Stimulated activated CD8-positive, alpha-beta memory T cell treated with anti-CD3 and anti-CD28 coated beads, Interleukin-12 subunit alpha, Interleukin-12 subunit beta, amount 100 ng/mL, for 4 hours (primary cell): Measurements from ENCODE around the gene FAM171A2.
"Not testable (repeated sequence)": the region's sequence is repeated elsewhere in the genome, so short reads cannot be mapped to it uniquely, and the experiment has no call there.

Experiments used
- DNase-seq: peaks from one replicate; pipeline ENCODE4 v3.0.0-alpha.2; 2020; ENCODE audit warnings: low read depth

Gene FAM171A2

GRCh38 chr17:44345454-44346026, 18.1 kb downstream of the FAM171A2 start:
- no peak for DNase-seq

DNA sequence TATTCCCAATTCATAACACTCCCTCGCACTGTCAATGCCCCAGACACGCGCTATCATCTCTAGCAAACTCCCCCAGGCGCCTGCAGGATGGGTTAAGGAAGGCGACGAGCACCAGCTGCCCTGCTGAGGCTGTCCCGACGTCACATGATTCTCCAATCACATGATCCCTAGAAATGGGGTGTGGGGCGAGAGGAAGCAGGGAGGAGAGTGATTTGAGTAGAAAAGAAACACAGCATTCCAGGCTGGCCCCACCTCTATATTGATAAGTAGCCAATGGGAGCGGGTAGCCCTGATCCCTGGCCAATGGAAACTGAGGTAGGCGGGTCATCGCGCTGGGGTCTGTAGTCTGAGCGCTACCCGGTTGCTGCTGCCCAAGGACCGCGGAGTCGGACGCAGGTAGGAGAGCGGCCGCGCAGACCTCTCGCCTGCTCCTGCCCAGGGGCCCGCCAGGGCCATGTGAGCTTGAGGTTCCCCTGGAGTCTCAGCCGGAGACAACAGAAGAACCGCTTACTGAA, 18.7 kb downstream of the FAM171A2 start, which contains the start of gene GRN:
TSS of gene GRN (plus strand) at position 364 of the 515 bp plus-strand sequence. CDS start 3,863 bp downstream, outside the sequence.
- DNase-seq: peak; percentile 63

DNA sequence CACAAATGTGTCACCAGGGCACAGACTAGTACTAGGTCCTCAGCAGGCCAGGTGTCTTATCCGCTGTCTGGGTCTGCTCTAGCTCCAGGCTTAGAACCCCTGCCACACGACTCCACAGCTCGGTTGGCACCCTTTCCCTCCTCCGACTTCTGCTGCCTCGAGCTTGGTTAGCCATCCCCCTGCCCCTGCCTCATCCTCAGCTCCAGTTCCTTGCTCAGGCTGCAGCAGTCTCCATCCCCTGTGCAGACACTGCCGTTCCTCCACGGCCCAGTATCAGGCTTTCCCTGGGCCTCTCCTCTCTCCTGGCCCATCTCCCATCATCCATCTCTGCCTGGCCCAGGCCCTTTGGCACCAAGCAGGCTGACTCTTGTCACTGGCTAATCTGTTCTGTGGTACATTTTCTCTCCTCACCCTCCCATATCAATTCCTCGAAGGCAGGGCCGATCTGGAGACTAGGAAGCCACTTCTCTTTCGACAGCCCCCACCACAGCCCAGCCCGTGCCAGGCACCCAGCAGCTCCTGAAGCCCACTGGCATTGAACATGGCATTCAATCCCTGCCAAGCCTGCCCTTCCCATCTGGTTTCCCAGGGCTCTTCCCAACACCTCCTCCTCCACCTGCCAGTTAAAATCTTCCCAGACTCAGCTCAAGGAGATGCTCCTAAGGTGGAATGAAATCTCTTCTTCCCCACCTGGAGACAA, 20.0 kb downstream of the FAM171A2 start:
- DNase-seq: no peak

GRCh38 chr17:44340553-44340952, 23.1 kb downstream of the FAM171A2 start:
- DNase-seq: not testable (repeated sequence)

- DNase-seq: no peak
Measured at GRCh38 chr17:44338702-44339101, 25.0 kb downstream of the FAM171A2 start.

- DNase-seq: no peak
Measured at GRCh38 chr17:44335968-44336367, 27.7 kb downstream of the FAM171A2 start.

GRCh38 chr17:44335564-44335963, 28.1 kb downstream of the FAM171A2 start:
- DNase-seq: no peak

DNA sequence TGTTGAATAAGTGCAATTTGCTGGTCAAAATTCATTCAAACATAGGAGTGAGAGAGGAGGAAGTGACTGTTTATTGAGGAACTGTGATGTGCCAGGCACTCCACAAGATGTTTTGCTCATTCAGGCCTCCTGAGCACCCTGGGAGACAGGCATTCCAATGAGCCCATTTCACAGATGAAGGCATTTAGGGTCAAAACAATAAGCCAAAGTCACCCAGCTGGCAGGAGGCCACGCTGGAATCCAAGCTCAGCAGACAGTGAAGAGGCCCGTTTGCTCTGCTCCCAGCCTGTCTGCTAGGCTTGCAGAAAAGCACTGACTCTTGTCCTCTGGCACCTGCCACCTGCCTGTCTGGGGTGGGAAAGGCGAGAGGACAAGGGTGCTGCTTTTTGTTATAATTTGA, 28.9 kb downstream of the FAM171A2 start:
- no peak for DNase-seq

GRCh38 chr17:44334315-44334714, 29.3 kb downstream of the FAM171A2 start:
- no peak for DNase-seq

- no peak for DNase-seq
Measured at GRCh38 chr17:44333371-44333770, 30.3 kb downstream of the FAM171A2 start.

DNA sequence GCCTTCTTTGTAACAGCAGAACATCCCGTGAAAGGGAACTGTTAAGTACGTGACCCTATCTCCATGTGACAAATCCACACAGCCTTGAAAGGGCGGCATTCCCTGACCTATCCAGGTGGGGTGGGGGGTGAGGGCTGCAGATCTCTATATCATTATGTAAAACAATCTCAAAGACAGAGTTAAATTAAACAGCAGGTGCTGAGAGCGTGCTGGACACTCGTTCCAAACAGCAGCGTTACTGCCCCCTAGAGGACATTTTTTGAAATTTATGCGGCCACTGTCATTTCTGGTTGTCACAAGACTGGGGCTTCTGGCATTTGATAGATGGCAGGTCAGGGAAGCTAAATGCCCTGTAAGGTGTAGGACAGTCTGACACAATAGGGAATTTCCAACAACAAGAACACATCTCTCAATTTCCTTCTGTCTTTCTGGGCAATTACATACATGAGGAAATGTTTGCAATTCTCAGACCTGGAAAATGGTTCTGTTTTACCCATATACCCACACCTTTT, 32.3 kb downstream of the FAM171A2 start:
- no peak for DNase-seq

- not testable (repeated sequence) for DNase-seq
Measured at GRCh38 chr17:44330263-44330662, 33.4 kb downstream of the FAM171A2 start.

- DNase-seq: not testable (repeated sequence)
Measured at GRCh38 chr17:44329516-44329915, 34.1 kb downstream of the FAM171A2 start.

- DNase-seq: no peak
Measured at GRCh38 chr17:44327715-44328449, 35.8 kb downstream of the FAM171A2 start.

- peak; percentile 89 for DNase-seq
Measured at GRCh38 chr17:44326861-44327444, 36.7 kb downstream of the FAM171A2 start.

- DNase-seq: peak; percentile 94
Measured at GRCh38 chr17:44324571-44325275, 38.9 kb downstream of the FAM171A2 start, which contains the start of gene SLC25A39. Gene SLC25A39 (minus strand): TSS chr17:44324823. CDS start chr17:44323562, 1,261 bp downstream.

GRCh38 chr17:44324092-44324570, 39.5 kb downstream of the FAM171A2 start:
- no peak for DNase-seq

DNA sequence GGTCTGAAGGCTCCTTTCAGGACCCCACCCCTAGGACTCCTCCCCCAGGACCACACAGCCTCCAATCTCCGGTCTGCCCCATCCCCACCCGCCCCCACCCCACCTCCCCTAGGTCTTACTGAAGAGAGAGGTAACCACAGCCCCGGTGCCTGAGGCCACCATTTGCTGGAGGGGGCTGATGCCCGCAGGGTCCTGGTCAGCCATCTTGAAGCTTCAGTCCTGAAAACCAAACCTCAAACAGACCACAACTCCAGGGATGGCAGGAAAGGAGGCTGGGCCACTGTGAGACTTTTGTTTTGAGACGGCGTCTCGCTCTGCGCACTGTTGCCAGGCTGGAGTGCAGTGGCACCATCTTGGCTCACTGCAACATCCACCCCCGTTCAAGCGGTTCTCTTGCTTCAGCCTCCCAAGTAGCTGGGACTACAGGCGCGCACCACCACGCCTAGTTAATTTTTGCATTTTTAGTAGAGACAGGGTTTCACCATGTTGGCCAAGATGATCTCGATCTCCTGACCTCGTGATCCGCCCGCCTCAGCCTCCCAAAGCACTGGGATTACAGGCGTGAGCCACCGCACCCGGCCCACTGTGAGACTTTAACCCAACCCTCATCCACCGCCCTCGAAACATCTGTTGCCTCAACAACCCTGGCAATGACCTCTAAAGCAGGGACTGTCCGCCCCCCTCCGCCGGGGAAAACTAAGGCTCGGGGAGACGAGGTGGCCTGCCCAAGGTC, 40.1 kb downstream of the FAM171A2 start:
- DNase-seq: no peak

DNA sequence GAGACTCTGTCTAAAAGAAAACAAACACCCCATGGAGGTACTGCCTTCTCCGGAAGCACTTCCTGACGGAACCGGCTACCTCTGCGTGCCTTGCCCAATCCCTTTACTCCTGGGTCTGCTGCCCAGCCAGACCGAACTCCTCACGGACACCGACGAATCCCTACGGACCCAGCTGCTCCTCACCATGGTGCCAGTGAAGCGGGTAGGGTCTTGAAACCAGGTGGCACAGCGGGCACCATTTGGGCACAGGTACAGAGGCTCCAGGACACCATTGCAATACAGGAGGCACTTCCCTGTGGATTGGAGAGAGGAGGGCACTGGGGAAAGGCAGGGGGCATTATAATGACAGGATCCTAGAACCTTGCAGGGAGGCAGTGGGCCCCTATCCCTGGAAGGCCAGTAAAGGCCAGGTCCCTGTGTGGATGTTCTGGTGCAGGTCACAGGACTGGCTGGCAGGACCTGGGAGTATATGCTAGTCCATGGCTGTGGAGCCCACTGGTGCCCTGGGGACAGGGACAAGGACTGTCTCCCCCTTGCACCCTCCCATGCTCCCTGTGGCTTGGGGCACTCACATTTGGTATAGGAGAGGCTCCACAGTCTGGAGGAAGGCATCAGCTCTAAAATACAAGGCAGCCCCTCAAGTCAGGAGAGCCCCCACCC, 41.3 kb downstream of the FAM171A2 start:
- DNase-seq: no peak
